Endothelial cell of umbilical vein (primary cell): ENCODE results near the gene ADRA2C.

Experiments used
- CTCF ChIP-seq, 2 donors: IDR thresholded peaks; 1 replicate in 1 of 2; 2 replicates in 1 of 2; pipeline ENCODE4 v1.5.1; 2011; ENCODE audit warnings: low read length in 2 of 2, mild to moderate bottlenecking in 2 of 2, moderate library complexity in 2 of 2, control low read depth in 1 of 2, inconsistent platforms in 1 of 2, low read depth in 1 of 2; ENCODE audit not compliant: insufficient read depth in 1 of 2; ENCODE audit errors: extremely low read depth in 1 of 2
- EZH2 ChIP-seq: IDR thresholded peaks from 2 replicates; pipeline ENCODE4 v1.6.1; 2012; ENCODE audit warnings: borderline replicate concordance, low read depth, mild to moderate bottlenecking, moderate library complexity, low read length, inconsistent platforms; ENCODE audit not compliant: severe bottlenecking
- GATA2 ChIP-seq: IDR thresholded peaks from 2 replicates; pipeline ENCODE4 v1.7.0; 2011; ENCODE audit warnings: low read depth, mild to moderate bottlenecking, moderate library complexity, mixed read lengths, low read length; ENCODE audit not compliant: insufficient read length, insufficient read depth
- JUN ChIP-seq: IDR thresholded peaks from 2 replicates; pipeline ENCODE4 v1.6.1; 2011; ENCODE audit warnings: borderline replicate concordance, low read depth; ENCODE audit not compliant: insufficient read length, insufficient read depth
- MAX ChIP-seq: IDR thresholded peaks from 2 replicates; pipeline ENCODE4 v1.6.1; 2011; ENCODE audit not compliant: insufficient read depth, insufficient read length
- MYC ChIP-seq: IDR thresholded peaks from one replicate; pipeline ENCODE4 v1.6.1; 2011; ENCODE audit warnings: mild to moderate bottlenecking, low read depth, low read length
- POLR2A ChIP-seq: IDR thresholded peaks from 2 replicates; pipeline ENCODE4 v1.6.1; 2012; ENCODE audit warnings: low read depth, mild to moderate bottlenecking, control low read depth, low read length
- POLR2AphosphoS5 ChIP-seq: IDR thresholded peaks from 2 replicates; pipeline ENCODE4 v1.6.1; 2012; ENCODE audit warnings: low read depth, mild to moderate bottlenecking, control low read depth, low read length, moderate library complexity; ENCODE audit not compliant: insufficient read depth

GRCh38 chr4:3729882-3730226 lies 36.3 kb upstream of the ADRA2C start:
- no peak for TF ChIP-seq CTCF (IDR thresholded peaks at IDR 0.05; ENCODE audit: extremely low read depth in 1 of 2, insufficient read depth in 1 of 2, low read depth in 1 of 2, low read length in 2 of 2)
- TF ChIP-seq MYC = no peak
- no peak for TF ChIP-seq POLR2A
- TF ChIP-seq POLR2AphosphoS5 = no peak
- no peak for TF ChIP-seq MAX
- no peak for TF ChIP-seq EZH2
- TF ChIP-seq GATA2 = no peak
- TF ChIP-seq JUN = no peak
